Spleen (tissue), 7 donors: ENCODE results near the gene HMGXB3.

Experiments
- CTCF ChIP-seq, 11 experiments: fragments of 200-600 bp in 7 of 11; fragments of 450-650 bp in 4 of 11; sonication (generic) in 4 of 11; IDR thresholded peaks in 8 of 11; conservative IDR thresholded peaks in 3 of 11; 1 replicate in 7 of 11; 2 replicates in 4 of 11; pipeline versions ENCODE4 v1.4.0 to v1.8.0; 2016 to 2021; ENCODE audit warnings: antibody characterized with exemption in 11 of 11, inconsistent platforms in 4 of 11, mild to moderate bottlenecking in 1 of 11
- POLR2A ChIP-seq, 3 donors: fragments of 450-650 bp; IDR thresholded peaks; one replicate each; pipeline ENCODE4 v1.5.1; 2017; ENCODE audit warnings: antibody characterized with exemption in 3 of 3, mild to moderate bottlenecking in 1 of 3
- donor health status: DM: no; HTN: no; CAD: no; lungs with moderate emphysema.
- donor health status: DM: no; HTN: no; CAD: no.
- donor health status: DM: no; HTN: no; CAD: no.

- no peak for TF ChIP-seq CTCF (IDR thresholded peaks at IDR 0.05 in 8 of 11, conservative IDR thresholded peaks at IDR 0.05 in 3 of 11)
- no peak for TF ChIP-seq POLR2A (IDR thresholded peaks at IDR 0.05)
These were observed 45.5 kb downstream of the HMGXB3 start for GRCh38 chr5:150046031-150046430.
